Measurements from ENCODE around the gene POLH. TPM values are rescaled to one million over a fixed set of nuclear protein-coding genes. Genes with fewer than 3 reads are reported as not detected.
A peak's percentile ranks its signal among the peaks of the same experiment; 100 is the strongest.
"Not testable (repeated sequence)": the region's sequence is repeated elsewhere in the genome, so short reads cannot be mapped to it uniquely, and the experiment has no call there.

Gene POLH
- total RNA-seq, 1 donor from 2014 or later: 12.5 TPM

GRCh38 chr6:43629104-43629504 lies 53.1 kb downstream of the POLH start, which contains the start of gene GTPBP2:
GTPBP2 (minus strand) TSS chr6:43629264; CDS start chr6:43629162, 102 bp downstream.
- peak; percentile 96 for DNase-seq (ENCODE audit: low spot score)
- Mint-ChIP-seq H3K36me3 (ENCODE audit: low read depth, unreplicated experiment) (peaks cover 21% of the 10 kb centered on the region), H3K9me3 (ENCODE audit: unreplicated experiment) (no peaks in the 10 kb centered on the region), H3K27ac (ENCODE audit: unreplicated experiment) (peak within 1 kb of the TSS; percentile 98), H3K4me3 (ENCODE audit: unreplicated experiment) (peak within 1 kb of the TSS; percentile 98), H3K4me1 (ENCODE audit: unreplicated experiment) (peaks cover 26% of the 10 kb centered on the region), H3K27me3 (ENCODE audit: unreplicated experiment) (peaks cover 18% of the 10 kb centered on the region)
- TF ChIP-seq CTCF (IDR thresholded peaks at IDR 0.05; ENCODE audit: unreplicated experiment): no peak

DNA sequence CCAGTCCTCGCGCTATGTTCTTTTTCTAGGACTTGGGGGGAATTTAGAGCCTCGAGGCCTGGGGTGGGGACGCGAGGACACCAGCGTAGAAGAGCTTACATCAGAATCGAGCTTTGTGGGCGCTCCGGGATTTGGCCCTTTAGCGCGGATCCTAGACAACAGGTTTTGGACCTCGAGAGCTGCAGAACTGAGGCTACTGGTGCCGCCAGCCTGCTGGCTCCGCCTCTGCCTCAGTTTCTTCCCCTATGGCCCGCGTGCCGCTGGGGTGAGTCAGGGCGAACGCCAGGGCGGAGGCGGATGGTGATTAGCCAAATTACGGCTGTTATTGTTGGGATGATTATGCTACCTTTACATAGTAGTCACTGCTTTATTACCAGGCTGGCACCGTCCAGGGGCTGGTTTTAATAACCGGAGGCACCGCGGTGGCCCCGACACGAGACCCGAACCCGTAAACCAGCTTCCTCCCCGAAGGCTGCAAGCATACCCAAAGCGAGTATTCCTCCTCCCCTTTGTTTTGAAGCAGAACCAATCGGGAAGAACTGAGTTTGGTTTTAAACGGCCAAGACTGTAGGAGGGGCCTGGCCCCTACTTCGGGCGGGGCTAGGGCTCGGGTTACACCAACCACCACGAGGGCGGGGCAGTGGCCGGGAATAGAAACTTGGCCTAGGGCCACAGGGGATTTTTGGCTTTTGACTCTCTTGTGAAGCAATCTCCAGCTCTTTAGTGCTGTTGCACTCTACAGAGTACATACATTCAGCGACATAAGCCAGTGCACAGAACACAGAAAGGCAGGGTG lies 53.7 kb downstream of the POLH start:
- peak; percentile 79 for DNase-seq (ENCODE audit: low spot score)
- no peaks in the 10 kb centered on the region for H3K9me3 Mint-ChIP-seq (ENCODE audit: unreplicated experiment)
- peak overlapping the region; percentile 98 for H3K4me3 Mint-ChIP-seq (ENCODE audit: unreplicated experiment)

GRCh38 chr6:43630980-43631619 lies 55.1 kb downstream of the POLH start:
- Mint-ChIP-seq H3K4me3 (ENCODE audit: unreplicated experiment) (no peak overlapping the region), H3K36me3 (ENCODE audit: low read depth, unreplicated experiment) (peaks cover 6% of the 10 kb centered on the region), H3K27ac (ENCODE audit: unreplicated experiment) (no peak overlapping the region), H3K4me1 (ENCODE audit: unreplicated experiment) (peaks cover 36% of the 10 kb centered on the region), H3K9me3 (ENCODE audit: unreplicated experiment) (no peaks in the 10 kb centered on the region), H3K27me3 (ENCODE audit: unreplicated experiment) (peaks cover 19% of the 10 kb centered on the region)
- DNase-seq (ENCODE audit: low spot score): no peak
- TF ChIP-seq CTCF (IDR thresholded peaks at IDR 0.05; ENCODE audit: unreplicated experiment): no peak

More for the DNA sequence above, 53.7 kb downstream of the POLH start:
- TF ChIP-seq CTCF (IDR thresholded peaks at IDR 0.05; ENCODE audit: unreplicated experiment): no peak
- Mint-ChIP-seq H3K36me3 (ENCODE audit: low read depth, unreplicated experiment) (peaks cover 17% of the 10 kb centered on the region), H3K4me1 (ENCODE audit: unreplicated experiment) (peaks cover 26% of the 10 kb centered on the region), H3K27ac (ENCODE audit: unreplicated experiment) (peak overlapping the region; percentile 96), H3K27me3 (ENCODE audit: unreplicated experiment) (peaks cover 18% of the 10 kb centered on the region)

GRCh38 chr6:43633002-43633401 lies 57.0 kb downstream of the POLH start:
- Mint-ChIP-seq H3K4me1 (ENCODE audit: unreplicated experiment) (peaks cover 26% of the 10 kb centered on the region), H3K27me3 (ENCODE audit: unreplicated experiment) (peaks cover 19% of the 10 kb centered on the region)
- DNase-seq (ENCODE audit: low spot score); H3K4me3 Mint-ChIP-seq (ENCODE audit: unreplicated experiment); H3K9me3 Mint-ChIP-seq (ENCODE audit: unreplicated experiment); H3K27ac Mint-ChIP-seq (ENCODE audit: unreplicated experiment); H3K36me3 Mint-ChIP-seq (ENCODE audit: low read depth, unreplicated experiment): not testable (repeated sequence)

- no peak for DNase-seq (ENCODE audit: low spot score)
- H3K4me1 Mint-ChIP-seq (ENCODE audit: unreplicated experiment): peaks cover 27% of the 10 kb centered on the region
- H3K27ac Mint-ChIP-seq (ENCODE audit: unreplicated experiment): peak overlapping the region; percentile 49
- peaks cover 5% of the 10 kb centered on the region for H3K36me3 Mint-ChIP-seq (ENCODE audit: low read depth, unreplicated experiment)
- H3K9me3 Mint-ChIP-seq (ENCODE audit: unreplicated experiment): no peaks in the 10 kb centered on the region
- TF ChIP-seq CTCF (IDR thresholded peaks at IDR 0.05; ENCODE audit: unreplicated experiment): no peak
- peak overlapping the region; percentile 99 for H3K4me3 Mint-ChIP-seq (ENCODE audit: unreplicated experiment)
- H3K27me3 Mint-ChIP-seq (ENCODE audit: unreplicated experiment): peaks cover 16% of the 10 kb centered on the region
These were observed 58.8 kb downstream of the POLH start for GRCh38 chr6:43634702-43635303.

Measured in endothelial cell (in vitro differentiated cells).